NCI-H524 treated with DMSO at 0.1 percent for 48 hours (cell line): ENCODE results near the gene EPC1.
"Not testable (repeated sequence)": the region's sequence is repeated elsewhere in the genome, so short reads cannot be mapped to it uniquely, and the experiment has no call there.

Experiments used
- DNase-seq: peaks from one replicate; lab custom pipeline; 2025; lab: John Stamatoyannopoulos, UW

Gene EPC1

GRCh38 chr10:32371101-32371500, 24.1 kb upstream of the EPC1 start:
- DNase-seq, result no peak

GRCh38 chr10:32367793-32368453, 21.0 kb upstream of the EPC1 start:
- DNase-seq, result no peak

GRCh38 chr10:32366588-32366987, 19.6 kb upstream of the EPC1 start:
- DNase-seq, result no peak

GRCh38 chr10:32366111-32366510, 19.2 kb upstream of the EPC1 start:
- no peak for DNase-seq

GRCh38 chr10:32365404-32365803, 18.4 kb upstream of the EPC1 start:
- not testable (repeated sequence) for DNase-seq

GRCh38 chr10:32362571-32362970, 15.6 kb upstream of the EPC1 start:
- no peak for DNase-seq

GRCh38 chr10:32360884-32361283, 13.9 kb upstream of the EPC1 start:
- DNase-seq, result no peak

- no peak for DNase-seq
Observed at GRCh38 chr10:32360241-32360640, 13.3 kb upstream of the EPC1 start.

GRCh38 chr10:32357056-32357735, 10.2 kb upstream of the EPC1 start:
- DNase-seq, result no peak

GRCh38 chr10:32354690-32355089, 7.7 kb upstream of the EPC1 start:
- DNase-seq, result not testable (repeated sequence)

GRCh38 chr10:32350811-32351350, 3.9 kb upstream of the EPC1 start:
- DNase-seq, result no peak

- no peak for DNase-seq
Observed at GRCh38 chr10:32349968-32350738, 3.2 kb upstream of the EPC1 start.

GRCh38 chr10:32349199-32349585, 2.2 kb upstream of the EPC1 start:
- DNase-seq, result no peak

- DNase-seq, result no peak
Observed at GRCh38 chr10:32348297-32349198, 1.6 kb upstream of the EPC1 start.

GRCh38 chr10:32347363-32348022, 535 bp upstream of the EPC1 start:
- no peak for DNase-seq

GRCh38 chr10:32346134-32346550, 816 bp downstream of the EPC1 start:
- DNase-seq, result peak; percentile 58

- DNase-seq, result no peak
Observed at GRCh38 chr10:32341596-32341995, 5.4 kb downstream of the EPC1 start.

- DNase-seq, result no peak
Observed at GRCh38 chr10:32340596-32341180, 6.3 kb downstream of the EPC1 start.

GRCh38 chr10:32338262-32338661, 8.7 kb downstream of the EPC1 start:
- DNase-seq, result no peak

GRCh38 chr10:32337350-32337749, 9.6 kb downstream of the EPC1 start:
- no peak for DNase-seq

GRCh38 chr10:32333849-32334248, 13.1 kb downstream of the EPC1 start:
- DNase-seq, result no peak
